Measurements from ENCODE around the gene CNR1.

- TF ChIP-seq CTCF (IDR thresholded peaks at IDR 0.05) (no peak), POLR2A (IDR thresholded peaks at IDR 0.05) (no peak), POLR2AphosphoS5 (IDR thresholded peaks at IDR 0.05) (no peak)
These were observed 60.3 kb downstream of the CNR1 start for GRCh38 chr6:88105741-88106340.

Data from sigmoid colon (tissue), 4 donors.